Activated naive CD4-positive, alpha-beta T cell (primary cell): Measurements from ENCODE around the gene PLCD3.
A peak's percentile ranks its signal among the peaks of the same experiment; 100 is the strongest.
"Not testable (repeated sequence)": the region's sequence is repeated elsewhere in the genome, so short reads cannot be mapped to it uniquely, and the experiment has no call there.

Experiments
- DNase-seq, 4 experiments: peaks; one replicate each; lab custom pipeline; 2025; lab: John Stamatoyannopoulos, UW

Gene PLCD3

GRCh38 chr17:45135192-45135977 lies 3.1 kb upstream of the PLCD3 start, which contains the start of gene ACBD4:
ACBD4 (plus strand) TSS chr17:45135687; CDS start chr17:45136145, 458 bp downstream.
- DNase-seq: peak; percentile 95 to 98 (median 96)

GRCh38 chr17:45132572-45133463 lies 503 bp upstream of the PLCD3 start:
- DNase-seq: peak; percentile 25 to 71 (median 49)

- DNase-seq: peak; percentile 26 to 54 (median 37)
These were observed 547 bp downstream of the PLCD3 start for GRCh38 chr17:45131616-45132319.

- no peak for DNase-seq
These were observed 1.4 kb downstream of the PLCD3 start for GRCh38 chr17:45130681-45131615.

GRCh38 chr17:45129940-45130680 lies 2.2 kb downstream of the PLCD3 start:
- no peak for DNase-seq

GRCh38 chr17:45129426-45129939 lies 2.8 kb downstream of the PLCD3 start:
- no peak for DNase-seq

GRCh38 chr17:45128989-45129388 lies 3.3 kb downstream of the PLCD3 start:
- DNase-seq: no peak

- DNase-seq: no peak
These were observed 4.0 kb downstream of the PLCD3 start for GRCh38 chr17:45128331-45128730.

GRCh38 chr17:45127548-45128300 lies 4.6 kb downstream of the PLCD3 start:
- no peak for DNase-seq

GRCh38 chr17:45127207-45127547 lies 5.1 kb downstream of the PLCD3 start:
- DNase-seq: no peak

GRCh38 chr17:45125509-45125908 lies 6.8 kb downstream of the PLCD3 start:
- no peak for DNase-seq

- not testable (repeated sequence) for DNase-seq
These were observed 7.6 kb downstream of the PLCD3 start for GRCh38 chr17:45124797-45125122.

- no peak for DNase-seq
These were observed 8.2 kb downstream of the PLCD3 start for GRCh38 chr17:45123930-45124796.

- no peak for DNase-seq
These were observed 9.1 kb downstream of the PLCD3 start for GRCh38 chr17:45123076-45123770.

GRCh38 chr17:45121055-45121454 lies 11.3 kb downstream of the PLCD3 start:
- DNase-seq: no peak

GRCh38 chr17:45120558-45120957 lies 11.8 kb downstream of the PLCD3 start:
- DNase-seq: no peak

GRCh38 chr17:45119964-45120363 lies 12.4 kb downstream of the PLCD3 start:
- no peak for DNase-seq

- DNase-seq: no peak
These were observed 13.6 kb downstream of the PLCD3 start for GRCh38 chr17:45118691-45119090.
